IMR-90 (cell line): ENCODE data around the gene PCDHGA8. TPM values are rescaled to one million over a fixed set of nuclear protein-coding genes. Genes with fewer than 3 reads are reported as not detected.

Source experiments
- polyA plus RNA-seq, 3 experiments: library from polyadenylated mRNA; depleted of rRNA; stranded (reverse); fragments of >200 nt; gene quantifications; 2 replicates each; pipeline ENCODE4 v1.2.3, GENCODE V29; 2012; ENCODE audit warnings: low replicate concordance in 1 of 3
- total RNA-seq: library from RNA; depleted of rRNA; stranded (reverse); fragments of >200 nt; gene quantifications from 2 replicates; pipeline ENCODE4 v1.2.3, GENCODE V29; 2012; rRNA removed

The PCDHGA8 gene
- total and polyA plus RNA-seq, 2 of the 4 experiments (the other 2 are of a cell fraction) = 0.89 to 2.0 TPM

Other genes starting within 250 kb of the PCDHGA8 start
Only the 30 nearest of the 37 such genes appear.
- gene PCDHB9, start 205.5 kb upstream of the PCDHGA8 start, total RNA-seq = under 0.01 and 0.18 TPM in 2 replicates
- gene PCDHB9, start 205.5 kb upstream of the PCDHGA8 start, polyA plus RNA-seq (2012; rRNA removed) = 0.10 and 0.24 TPM in 2 replicates
- gene PCDHB10, start 200.3 kb upstream of the PCDHGA8 start, total RNA-seq = under 0.01 and 0.18 TPM in 2 replicates
- gene PCDHB10, start 200.3 kb upstream of the PCDHGA8 start, polyA plus RNA-seq (2012; rRNA removed) = 0.19 and 0.22 TPM in 2 replicates
- gene PCDHB11, start 193.0 kb upstream of the PCDHGA8 start, total RNA-seq = under 0.01 TPM in 2 replicates
- 0.05 TPM in 1 of 2 replicates, not detected in the other for gene PCDHB11, start 193.0 kb upstream of the PCDHGA8 start, polyA plus RNA-seq (2012; rRNA removed)
- gene PCDHB12, start 183.9 kb upstream of the PCDHGA8 start, total RNA-seq = under 0.01 and 0.18 TPM in 2 replicates
- 0.09 and 0.13 TPM in 2 replicates for gene PCDHB12, start 183.9 kb upstream of the PCDHGA8 start, polyA plus RNA-seq (2012; rRNA removed)
- gene PCDHB13, start 178.7 kb upstream of the PCDHGA8 start, total RNA-seq = 0.18 and 0.28 TPM in 2 replicates
- gene PCDHB13, start 178.7 kb upstream of the PCDHGA8 start, polyA plus RNA-seq (2012; rRNA removed) = 0.26 and 0.27 TPM in 2 replicates
- gene PCDHB14, start 169.3 kb upstream of the PCDHGA8 start, total RNA-seq = 0.18 and 0.28 TPM in 2 replicates
- 0.36 and 0.39 TPM in 2 replicates for gene PCDHB14, start 169.3 kb upstream of the PCDHGA8 start, polyA plus RNA-seq (2012; rRNA removed)
- gene PCDHB15, start 147.2 kb upstream of the PCDHGA8 start, total RNA-seq = 0.18 and 0.28 TPM in 2 replicates
- gene PCDHB15, start 147.2 kb upstream of the PCDHGA8 start, polyA plus RNA-seq (2012; rRNA removed) = 0.14 and 0.17 TPM in 2 replicates
- gene SLC25A2, start 88.6 kb upstream of the PCDHGA8 start, total RNA-seq = 0.28 TPM in 1 of 2 replicates, not detected in the other
- not detected in 2 replicates for gene SLC25A2, start 88.6 kb upstream of the PCDHGA8 start, polyA plus RNA-seq (2012; rRNA removed)
- 51.8 and 100 TPM in 2 replicates for gene TAF7, start 71.8 kb upstream of the PCDHGA8 start, total RNA-seq
- gene TAF7, start 71.8 kb upstream of the PCDHGA8 start, polyA plus RNA-seq (2012; rRNA removed) = 38.4 and 45.7 TPM in 2 replicates
- 0.83 and 0.90 TPM in 2 replicates for gene PCDHGA1, start 62.1 kb upstream of the PCDHGA8 start, total RNA-seq
- 0.86 and 0.92 TPM in 2 replicates for gene PCDHGA1, start 62.1 kb upstream of the PCDHGA8 start, polyA plus RNA-seq (2012; rRNA removed)
- gene PCDHGA2, start 53.9 kb upstream of the PCDHGA8 start, total RNA-seq = 3.3 and 3.4 TPM in 2 replicates
- 3.6 and 4.0 TPM in 2 replicates for gene PCDHGA2, start 53.9 kb upstream of the PCDHGA8 start, polyA plus RNA-seq (2012; rRNA removed)
- gene PCDHGA3, start 48.8 kb upstream of the PCDHGA8 start, total RNA-seq = 1.4 and 1.7 TPM in 2 replicates
- 1.6 and 1.8 TPM in 2 replicates for gene PCDHGA3, start 48.8 kb upstream of the PCDHGA8 start, polyA plus RNA-seq (2012; rRNA removed)
- gene PCDHGB1, start 42.5 kb upstream of the PCDHGA8 start, total RNA-seq = 3.3 and 3.6 TPM in 2 replicates
- 1.9 TPM in 2 replicates for gene PCDHGB1, start 42.5 kb upstream of the PCDHGA8 start, polyA plus RNA-seq (2012; rRNA removed)
- 5.0 and 5.4 TPM in 2 replicates for gene PCDHGA4, start 37.6 kb upstream of the PCDHGA8 start, total RNA-seq
- gene PCDHGA4, start 37.6 kb upstream of the PCDHGA8 start, polyA plus RNA-seq (2012; rRNA removed) = 3.0 and 3.5 TPM in 2 replicates
- 2.8 and 3.0 TPM in 2 replicates for gene PCDHGB2, start 32.6 kb upstream of the PCDHGA8 start, total RNA-seq
- gene PCDHGB2, start 32.6 kb upstream of the PCDHGA8 start, polyA plus RNA-seq (2012; rRNA removed) = 2.4 and 2.6 TPM in 2 replicates
- 1.7 and 2.0 TPM in 2 replicates for gene PCDHGA5, start 28.5 kb upstream of the PCDHGA8 start, total RNA-seq
- 1.3 and 1.4 TPM in 2 replicates for gene PCDHGA5, start 28.5 kb upstream of the PCDHGA8 start, polyA plus RNA-seq (2012; rRNA removed)
- gene PCDHGB3, start 22.4 kb upstream of the PCDHGA8 start, total RNA-seq = 5.9 and 6.7 TPM in 2 replicates
- gene PCDHGB3, start 22.4 kb upstream of the PCDHGA8 start, polyA plus RNA-seq (2012; rRNA removed) = 3.3 and 3.4 TPM in 2 replicates
- 4.1 and 4.2 TPM in 2 replicates for gene PCDHGA6, start 18.7 kb upstream of the PCDHGA8 start, total RNA-seq
- 4.7 TPM in 2 replicates for gene PCDHGA6, start 18.7 kb upstream of the PCDHGA8 start, polyA plus RNA-seq (2012; rRNA removed)
- gene PCDHGA7, start 9.9 kb upstream of the PCDHGA8 start, total RNA-seq = 3.3 and 3.4 TPM in 2 replicates
- gene PCDHGA7, start 9.9 kb upstream of the PCDHGA8 start, polyA plus RNA-seq (2012; rRNA removed) = 3.1 and 3.2 TPM in 2 replicates
- 16.4 and 17.6 TPM in 2 replicates for gene PCDHGB4, start 4.9 kb upstream of the PCDHGA8 start, total RNA-seq
- gene PCDHGB4, start 4.9 kb upstream of the PCDHGA8 start, polyA plus RNA-seq (2012; rRNA removed) = 10.0 TPM in 2 replicates
- 17.2 and 17.5 TPM in 2 replicates for gene PCDHGB5, start 5.3 kb downstream of the PCDHGA8 start, total RNA-seq
- gene PCDHGB5, start 5.3 kb downstream of the PCDHGA8 start, polyA plus RNA-seq (2012; rRNA removed) = 20.0 and 21.1 TPM in 2 replicates
- gene PCDHGA9, start 10.1 kb downstream of the PCDHGA8 start, total RNA-seq = 3.9 and 4.5 TPM in 2 replicates
- gene PCDHGA9, start 10.1 kb downstream of the PCDHGA8 start, polyA plus RNA-seq (2012; rRNA removed) = 1.5 and 1.8 TPM in 2 replicates
- 2.2 and 2.8 TPM in 2 replicates for gene PCDHGB6, start 15.4 kb downstream of the PCDHGA8 start, total RNA-seq
- 1.4 and 1.5 TPM in 2 replicates for gene PCDHGB6, start 15.4 kb downstream of the PCDHGA8 start, polyA plus RNA-seq (2012; rRNA removed)
- gene PCDHGA10, start 20.4 kb downstream of the PCDHGA8 start, total RNA-seq = 6.6 and 6.9 TPM in 2 replicates
- 3.4 TPM in 2 replicates for gene PCDHGA10, start 20.4 kb downstream of the PCDHGA8 start, polyA plus RNA-seq (2012; rRNA removed)
- gene PCDHGB7, start 25.0 kb downstream of the PCDHGA8 start, total RNA-seq = 5.8 and 6.3 TPM in 2 replicates
- 7.4 and 8.1 TPM in 2 replicates for gene PCDHGB7, start 25.0 kb downstream of the PCDHGA8 start, polyA plus RNA-seq (2012; rRNA removed)
- 5.4 and 5.8 TPM in 2 replicates for gene PCDHGA11, start 28.4 kb downstream of the PCDHGA8 start, total RNA-seq
- 6.9 and 7.5 TPM in 2 replicates for gene PCDHGA11, start 28.4 kb downstream of the PCDHGA8 start, polyA plus RNA-seq (2012; rRNA removed)
- 8.8 and 9.7 TPM in 2 replicates for gene PCDHGA12, start 37.9 kb downstream of the PCDHGA8 start, total RNA-seq
- 7.9 and 9.2 TPM in 2 replicates for gene PCDHGA12, start 37.9 kb downstream of the PCDHGA8 start, polyA plus RNA-seq (2012; rRNA removed)
- gene PCDHGC3, start 83.3 kb downstream of the PCDHGA8 start, total RNA-seq = 21.1 and 21.9 TPM in 2 replicates
- 58.9 and 72.1 TPM in 2 replicates for gene PCDHGC3, start 83.3 kb downstream of the PCDHGA8 start, polyA plus RNA-seq (2012; rRNA removed)
- gene PCDHGC4, start 92.4 kb downstream of the PCDHGA8 start, total RNA-seq = 1.1 and 1.6 TPM in 2 replicates
- 0.60 and 0.65 TPM in 2 replicates for gene PCDHGC4, start 92.4 kb downstream of the PCDHGA8 start, polyA plus RNA-seq (2012; rRNA removed)
- 2.5 and 2.9 TPM in 2 replicates for gene PCDHGC5, start 96.4 kb downstream of the PCDHGA8 start, total RNA-seq
- 3.8 TPM in 2 replicates for gene PCDHGC5, start 96.4 kb downstream of the PCDHGA8 start, polyA plus RNA-seq (2012; rRNA removed)